HG03354 (cell line): ENCODE measurements around the gene NOLC1.

Source experiments
- ATAC-seq: cut with Tn5 transposase; IDR thresholded peaks from one replicate; pipeline ENCODE4 v1.9.1; 2021; ENCODE audit warnings: mild to moderate bottlenecking; ENCODE audit not compliant: unreplicated experiment, poor library complexity, severe bottlenecking

Gene NOLC1

GRCh38 chr10:102151774-102152544 lies at the start of gene NOLC1:
Gene NOLC1, plus strand, starts transcription at chr10:102152389. Its CDS starts 22 bp downstream, at chr10:102152411.
- peak; percentile 95 for ATAC-seq

- ATAC-seq = no peak
These were observed 49.8 kb upstream of the NOLC1 start for GRCh38 chr10:102102421-102102820.

GRCh38 chr10:102106998-102107397 lies 45.2 kb upstream of the NOLC1 start:
- no peak for ATAC-seq

- no peak for ATAC-seq
These were observed 42.7 kb upstream of the NOLC1 start for GRCh38 chr10:102109166-102110116.

GRCh38 chr10:102111276-102111675 lies 40.9 kb upstream of the NOLC1 start:
- ATAC-seq = no peak

- ATAC-seq = no peak
These were observed 39.9 kb upstream of the NOLC1 start for GRCh38 chr10:102112210-102112817.

GRCh38 chr10:102113261-102113955 lies 38.8 kb upstream of the NOLC1 start:
- no peak for ATAC-seq

GRCh38 chr10:102113956-102114857 lies 38.0 kb upstream of the NOLC1 start:
- peak; percentile 22 for ATAC-seq

GRCh38 chr10:102114861-102115618 lies 37.1 kb upstream of the NOLC1 start:
- peak; percentile 73 for ATAC-seq

- ATAC-seq = no peak
These were observed 36.4 kb upstream of the NOLC1 start for GRCh38 chr10:102115775-102116174.

GRCh38 chr10:102116656-102117055 lies 35.5 kb upstream of the NOLC1 start:
- ATAC-seq = no peak

- no peak for ATAC-seq
These were observed 34.6 kb upstream of the NOLC1 start for GRCh38 chr10:102117391-102118159.

GRCh38 chr10:102118867-102119266 lies 33.3 kb upstream of the NOLC1 start:
- no peak for ATAC-seq

- ATAC-seq = peak; percentile 1
These were observed 32.6 kb upstream of the NOLC1 start for GRCh38 chr10:102119417-102120141.

GRCh38 chr10:102120142-102120990 lies 31.8 kb upstream of the NOLC1 start, which contains the start of gene LDB1:
Gene LDB1, minus strand, starts transcription at chr10:102120368. Its CDS starts 258 bp downstream, at chr10:102120110.
- ATAC-seq = peak; percentile 63
